Liver (tissue), 9 donors: ENCODE measurements around the gene CILP. TPM values are rescaled to one million over a fixed set of nuclear protein-coding genes. Genes with fewer than 3 reads are reported as not detected.

ENCODE experiments used
- DNase-seq: peaks from one replicate; pipeline ENCODE4 v3.0.0-alpha.2; 2017; ENCODE audit warnings: low spot score
- H3K27ac ChIP-seq, 2 donors: one replicate each; pipeline ENCODE4 v1.7.0; 2013; ENCODE audit warnings: inconsistent platforms in 2 of 2, low read length in 2 of 2, control low read depth in 1 of 2, low read depth in 1 of 2, mild to moderate bottlenecking in 1 of 2
- H3K27me3 ChIP-seq, 4 donors: one replicate each; pipeline versions ENCODE4 v1.6.1 to v1.7.0; 2013; ENCODE audit warnings: low read length in 3 of 4, inconsistent platforms in 1 of 4, mild to moderate bottlenecking in 1 of 4, moderate library complexity in 1 of 4; ENCODE audit not compliant: control insufficient read depth in 4 of 4, insufficient read depth in 4 of 4
- H3K36me3 ChIP-seq, 4 donors: one replicate each; pipeline versions ENCODE4 v1.6.1 to v1.7.0; 2013; ENCODE audit warnings: low read length in 3 of 4, mild to moderate bottlenecking in 3 of 4, low read depth in 1 of 4, moderate library complexity in 1 of 4; ENCODE audit not compliant: control insufficient read depth in 4 of 4, insufficient read depth in 3 of 4
- H3K4me1 ChIP-seq, 4 donors: one replicate each; pipeline versions ENCODE4 v1.6.1 to v1.7.0; 2013; ENCODE audit warnings: low read length in 3 of 4, mild to moderate bottlenecking in 3 of 4, moderate library complexity in 1 of 4; ENCODE audit not compliant: control insufficient read depth in 4 of 4, insufficient read depth in 4 of 4
- H3K4me3 ChIP-seq, 3 donors: one replicate each; pipeline versions ENCODE4 v1.6.1 to v1.7.0; 2013; ENCODE audit warnings: low read length in 3 of 3, control low read depth in 1 of 3, low read depth in 1 of 3, mild to moderate bottlenecking in 1 of 3
- H3K9ac ChIP-seq, 2 donors: one replicate each; pipeline ENCODE4 v1.7.0; 2013; ENCODE audit warnings: low read length in 2 of 2, mild to moderate bottlenecking in 2 of 2, moderate library complexity in 2 of 2, control low read depth in 1 of 2, low read depth in 1 of 2
- H3K9me3 ChIP-seq, 4 donors: one replicate each; pipeline versions ENCODE4 v1.6.1 to v1.7.0; 2013; ENCODE audit warnings: low read length in 3 of 4; ENCODE audit not compliant: control insufficient read depth in 4 of 4
- ATF3 ChIP-seq: IDR thresholded peaks from 2 replicates; pipeline ENCODE4 v1.6.1; 2016; ENCODE audit warnings: antibody characterized with exemption
- CTCF ChIP-seq: fragments of 150-350 bp; IDR thresholded peaks from 2 replicates; pipeline ENCODE4 v1.5.1; 2017; ENCODE audit warnings: improper control_type of control experiment, low read depth, low read length; ENCODE audit not compliant: missing input control
- EGR1 ChIP-seq, 2 donors: IDR thresholded peaks; 2 replicates each; pipeline ENCODE4 v1.6.1; 2016 to 2018; ENCODE audit warnings: antibody characterized with exemption in 2 of 2, low read depth in 2 of 2
- FOXA1 ChIP-seq: IDR thresholded peaks from 2 replicates; pipeline ENCODE4 v1.6.1; 2016; ENCODE audit warnings: antibody characterized with exemption
- FOXA2 ChIP-seq: IDR thresholded peaks from 2 replicates; pipeline ENCODE4 v1.6.1; 2016; ENCODE audit warnings: antibody characterized with exemption
- GABPA ChIP-seq, 2 donors: IDR thresholded peaks in 1 of 2; conservative IDR thresholded peaks in 1 of 2; 2 replicates each; pipeline ENCODE4 v1.6.1; 2016; ENCODE audit warnings: antibody characterized with exemption in 2 of 2, mild to moderate bottlenecking in 1 of 2, moderate library complexity in 1 of 2
- HNF4A ChIP-seq, 2 donors: conservative IDR thresholded peaks; 2 replicates each; pipeline ENCODE4 v1.6.1; 2016; ENCODE audit warnings: antibody characterized with exemption in 2 of 2, mild to moderate bottlenecking in 2 of 2
- HNF4G ChIP-seq: IDR thresholded peaks from 2 replicates; pipeline ENCODE4 v1.6.1; 2016; ENCODE audit warnings: antibody characterized with exemption
- MAX ChIP-seq: IDR thresholded peaks from 2 replicates; pipeline ENCODE4 v1.6.1; 2016; ENCODE audit warnings: antibody characterized with exemption
- RAD21 ChIP-seq, 2 donors: IDR thresholded peaks; 2 replicates each; pipeline ENCODE4 v1.6.1; 2016; ENCODE audit warnings: antibody characterized with exemption in 2 of 2, mild to moderate bottlenecking in 2 of 2
- REST ChIP-seq: IDR thresholded peaks from 2 replicates; pipeline ENCODE4 v1.6.1; 2016; ENCODE audit warnings: antibody characterized with exemption, mild to moderate bottlenecking
- RXRA ChIP-seq, 2 donors: IDR thresholded peaks; 2 replicates each; pipeline ENCODE4 v1.6.1; 2017 to 2018; ENCODE audit warnings: antibody characterized with exemption in 2 of 2, mild to moderate bottlenecking in 1 of 2
- SP1 ChIP-seq: IDR thresholded peaks from 2 replicates; pipeline ENCODE4 v1.6.1; 2018; ENCODE audit warnings: antibody characterized with exemption, mild to moderate bottlenecking
- TAF1 ChIP-seq: conservative IDR thresholded peaks from 2 replicates; pipeline ENCODE4 v1.6.1; 2016; ENCODE audit warnings: antibody characterized with exemption, mild to moderate bottlenecking
- YY1 ChIP-seq: IDR thresholded peaks from 2 replicates; pipeline ENCODE4 v1.6.1; 2016; ENCODE audit warnings: antibody characterized with exemption, mild to moderate bottlenecking
- WGBS: extraction: QIAGEN DNeasy Blood & Tissue Kit; methylation state at CpG from one replicate; pipeline ENCODE4 v1.1.7; 2013; 5-methylcytosine and 5-hydroxymethylcytosine counted together
- polyA plus RNA-seq, 2 donors: library from polyadenylated mRNA; stranded (reverse) in 1 of 2; unstranded in 1 of 2; fragments of 200-250 nt in 1 of 2; fragments of >200 nt in 1 of 2; fragmentation: Nextera tagmentation in 1 of 2; extraction: Ambion mirVana in 1 of 2; gene quantifications; one replicate each; pipeline versions ENCODE4 v1.2.1 to v1.2.3, GENCODE V29; 2013 to 2015
- total RNA-seq, 2 donors: library from RNA; depleted of rRNA; stranded (reverse); fragments of >200 nt; gene quantifications; one replicate each; pipeline ENCODE4 v1.2.3, GENCODE V29; 2014
- donor health status: healthy.
- donor health status: healthy.
- donor health status: healthy.
- donor health status: healthy.
- donor health status: healthy.

Gene CILP
- total and polyA plus RNA-seq, 4 donors = 0.28 to 2.6 (median 0.44) TPM

- H3K9ac ChIP-seq = no peak overlapping the region
- no peak for TF ChIP-seq HNF4G
- no peak for TF ChIP-seq CTCF
- no peak for TF ChIP-seq TAF1
- TF ChIP-seq RAD21 (IDR thresholded peaks at IDR 0.05) = no peak
- TF ChIP-seq EGR1 (IDR thresholded peaks at IDR 0.05; ENCODE audit: low read depth in 2 of 2) = no peak
- 99% methylated on average over 2 of the region's 2 CpGs for WGBS
- H3K9me3 ChIP-seq = no peaks in the 10 kb centered on the region
- peaks cover 0 to 2% (median 0%) of the 10 kb centered on the region in 4 donors for H3K36me3 ChIP-seq
- no peak for DNase-seq
- H3K4me3 ChIP-seq = no peak overlapping the region
- no peak overlapping the region for H3K27ac ChIP-seq
- H3K27me3 ChIP-seq = no peaks in the 10 kb centered on the region
- H3K4me1 ChIP-seq = no peaks in the 10 kb centered on the region
These were observed 38.4 kb upstream of the CILP start for GRCh38 chr15:65249641-65250040.

GRCh38 chr15:65248511-65249255, 37.4 kb upstream of the CILP start:
- H3K27me3 ChIP-seq = no peaks in the 10 kb centered on the region
- no peak overlapping the region for H3K9ac ChIP-seq
- H3K4me3 ChIP-seq = no peak overlapping the region
- H3K36me3 ChIP-seq = peaks cover 0 to 2% (median 0%) of the 10 kb centered on the region in 4 donors
- TF ChIP-seq TAF1 (no peak), HNF4G (no peak), SP1 (no peak), FOXA1 (no peak), RAD21 (IDR thresholded peaks at IDR 0.05) (no peak), ATF3 (no peak), CTCF (no peak), MAX (no peak), HNF4A (conservative IDR thresholded peaks at IDR 0.05) (no peak), FOXA2 (no peak), GABPA (IDR thresholded peaks at IDR 0.05 in 1 of 2, conservative IDR thresholded peaks at IDR 0.05 in 1 of 2) (no peak), RXRA (IDR thresholded peaks at IDR 0.05) (no peak), REST (no peak), YY1 (no peak)
- DNase-seq = no peak
- WGBS = 89% methylated on average over 9 of the region's 9 CpGs
- no peak overlapping the region for H3K27ac ChIP-seq
- no peaks in the 10 kb centered on the region for H3K9me3 ChIP-seq
- H3K4me1 ChIP-seq = no peaks in the 10 kb centered on the region
